Omental fat pad (tissue), 4 donors: ENCODE results near the gene SACS. TPM values are rescaled to one million over a fixed set of nuclear protein-coding genes. Genes with fewer than 3 reads are reported as not detected.

Source experiments
- ATAC-seq: fragments of 150-250 bp; one replicate; pipeline ENCODE4 v1.9.1; 2016; ENCODE audit warnings: mild to moderate bottlenecking, moderate library complexity; ENCODE audit not compliant: low FRiP score
- DNase-seq: peaks from one replicate; pipeline ENCODE4 v3.0.0-alpha.2; 2019; ENCODE audit warnings: low spot score
- CTCF ChIP-seq, 3 donors: fragments of 450-650 bp; IDR thresholded peaks; one replicate each; pipeline ENCODE4 v1.5.1; 2016 to 2017; ENCODE audit warnings: antibody characterized with exemption in 3 of 3, mild to moderate bottlenecking in 3 of 3, moderate library complexity in 2 of 3
- total RNA-seq, 4 donors: library from RNA; depleted of rRNA; stranded (reverse); fragments of >200 nt; gene quantifications; one replicate each; pipeline ENCODE4 v1.1.0, GENCODE V29; 2016

SACS gene
- total RNA-seq, 4 donors from 2014 or later, result 12.6 to 48.4 (median 15.0) TPM

DNA sequence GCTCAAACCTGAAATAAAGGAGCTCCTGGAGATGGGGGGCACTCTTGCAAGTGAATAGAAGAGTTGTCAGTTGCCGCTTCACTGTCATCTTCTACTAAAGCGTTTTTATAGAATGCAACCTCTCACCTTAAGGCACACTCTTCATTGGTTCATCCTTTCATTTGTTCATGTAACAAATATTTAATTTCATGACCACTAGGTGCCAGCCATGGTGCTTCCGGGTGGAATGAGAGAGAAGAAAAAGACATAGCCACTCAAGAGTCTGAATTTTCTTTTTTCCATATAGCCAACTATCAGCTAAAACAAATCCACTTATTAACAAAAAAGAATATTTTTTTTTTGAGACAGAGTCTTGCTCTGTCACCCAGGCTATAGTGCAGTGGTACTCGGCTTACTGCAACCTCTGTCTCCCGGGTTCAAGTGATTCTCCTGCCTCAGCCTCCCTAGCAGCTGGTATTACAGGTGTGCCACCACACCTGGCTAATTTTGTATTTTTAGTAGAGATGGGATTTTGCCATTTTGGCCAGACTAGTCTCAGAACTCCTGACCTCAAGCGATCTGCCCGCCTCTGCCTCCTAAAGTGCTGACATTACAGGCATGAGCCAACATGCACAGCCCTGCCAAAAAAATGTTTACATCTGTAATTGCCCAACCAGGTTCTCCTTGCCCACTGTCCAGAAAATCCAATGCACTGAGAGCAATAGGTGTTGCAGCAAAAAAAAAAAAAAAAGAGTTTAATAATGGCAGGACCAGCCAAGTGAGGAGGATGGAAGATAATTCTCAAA lies 22.1 kb upstream of the SACS start:
- no peak for TF ChIP-seq CTCF (IDR thresholded peaks at IDR 0.05)
- no peak for DNase-seq
- ATAC-seq, result no peak

DNA sequence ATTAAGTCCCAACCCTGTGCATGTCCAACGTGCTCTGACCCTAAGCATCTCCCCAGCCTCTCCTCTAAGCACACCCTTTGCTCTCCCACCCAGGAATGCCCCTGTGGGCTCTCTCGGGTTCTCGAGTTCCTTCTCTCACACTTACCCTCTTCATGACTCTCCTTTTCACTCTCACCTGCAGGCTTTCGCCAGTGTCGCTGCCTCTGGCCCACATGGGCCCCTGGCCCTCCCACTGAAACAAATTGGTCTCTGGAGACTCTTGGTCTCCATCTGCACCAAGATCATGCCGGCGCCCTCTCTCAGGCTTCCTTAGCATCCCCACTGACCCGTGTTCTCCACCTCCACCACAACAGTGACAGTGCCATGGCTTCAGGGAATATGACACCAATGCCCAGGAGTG lies 19.6 kb upstream of the SACS start:
- ATAC-seq (no peak), DNase-seq (no peak)
- no peak for TF ChIP-seq CTCF (IDR thresholded peaks at IDR 0.05)

GRCh38 chr13:23450340-23451046 lies 17.0 kb upstream of the SACS start:
- ATAC-seq (no peak), DNase-seq (no peak)
- TF ChIP-seq CTCF (IDR thresholded peaks at IDR 0.05), result no peak

GRCh38 chr13:23449398-23450162 lies 16.1 kb upstream of the SACS start:
- ATAC-seq, result no peak
- no peak for DNase-seq
- TF ChIP-seq CTCF (IDR thresholded peaks at IDR 0.05), result no peak

GRCh38 chr13:23447927-23448326 lies 14.4 kb upstream of the SACS start:
- ATAC-seq (no peak), DNase-seq (no peak)
- no peak for TF ChIP-seq CTCF (IDR thresholded peaks at IDR 0.05)

DNA sequence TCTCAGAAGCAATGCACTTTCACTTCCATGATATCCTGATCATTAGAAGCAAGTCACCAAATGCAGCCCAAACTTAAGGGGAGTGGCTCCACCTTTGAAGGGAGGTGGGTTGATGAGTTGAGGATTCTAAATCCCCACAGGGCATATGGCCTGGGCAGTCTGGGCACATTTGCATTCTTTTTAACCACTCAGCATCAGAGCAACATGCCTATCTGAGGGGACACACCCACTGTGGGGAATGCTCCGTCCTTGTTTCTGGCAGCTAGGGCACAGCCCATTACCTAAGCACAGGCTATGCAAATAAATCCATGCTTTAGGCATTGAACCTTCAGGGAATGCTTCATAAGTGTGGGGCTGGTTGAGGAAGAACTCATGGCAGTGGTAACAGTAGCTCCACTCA lies 12.3 kb upstream of the SACS start:
- no peak for ATAC-seq
- TF ChIP-seq CTCF (IDR thresholded peaks at IDR 0.05), result no peak
- no peak for DNase-seq
